HG03378 (cell line): ENCODE results near the gene LSM3.

Source experiments
- ATAC-seq: cut with Tn5 transposase; IDR thresholded peaks from one replicate; pipeline ENCODE4 v1.9.1; 2021; ENCODE audit warnings: mild to moderate bottlenecking, moderate library complexity; ENCODE audit not compliant: unreplicated experiment

The LSM3 gene

DNA sequence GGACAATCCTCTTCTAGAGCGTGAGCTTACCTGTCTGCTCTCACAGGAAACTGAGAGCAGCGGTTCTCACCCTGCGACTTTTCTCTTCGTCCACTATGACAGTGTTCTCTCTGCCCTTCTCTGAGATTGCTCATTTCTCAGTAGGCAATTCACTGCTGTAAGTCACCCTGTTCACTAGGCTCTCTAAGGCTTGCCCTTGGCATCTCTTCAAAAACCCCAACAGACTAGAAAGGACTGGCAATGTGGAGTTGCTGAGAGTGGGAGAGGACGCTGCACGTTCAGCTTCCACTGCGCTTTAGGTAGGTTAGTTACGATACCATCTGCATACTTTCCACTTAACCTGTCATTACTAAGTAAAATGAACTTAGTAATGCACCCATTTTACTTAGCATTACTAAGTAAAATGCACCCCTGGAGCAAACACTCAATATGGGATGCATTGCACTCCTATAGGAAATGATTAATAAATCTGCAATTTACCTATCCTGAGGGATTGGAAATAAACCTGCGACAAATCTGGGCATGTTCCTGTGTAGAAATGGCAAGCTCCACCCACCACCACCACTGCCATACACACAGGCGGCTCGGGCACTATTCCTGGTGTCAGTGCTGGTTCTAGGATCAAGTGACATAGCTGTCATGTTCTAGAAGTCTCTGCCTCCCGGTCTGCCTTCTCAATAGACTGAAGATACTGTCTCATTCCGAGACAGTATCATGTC lies 21.6 kb upstream of the LSM3 start:
- ATAC-seq, result no peak

DNA sequence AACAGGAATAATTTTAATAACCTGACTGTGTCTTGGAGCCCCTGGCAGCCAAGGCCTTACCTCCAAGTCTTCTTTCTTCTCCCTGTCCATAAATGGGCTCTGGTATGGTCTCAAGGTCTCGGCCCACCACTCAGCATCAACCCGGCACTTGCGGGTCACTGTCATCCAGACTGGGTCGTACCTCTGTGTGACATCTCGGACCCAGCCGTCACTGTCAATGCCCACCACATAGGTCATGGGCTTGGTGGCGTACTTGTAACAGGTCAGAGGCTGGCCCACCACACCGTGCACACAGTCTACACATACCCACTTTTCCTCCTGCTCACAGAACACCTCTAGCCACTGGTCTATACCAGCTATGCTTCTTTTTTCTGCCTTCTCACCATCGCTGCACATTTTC lies 20.7 kb upstream of the LSM3 start:
- no peak for ATAC-seq

DNA sequence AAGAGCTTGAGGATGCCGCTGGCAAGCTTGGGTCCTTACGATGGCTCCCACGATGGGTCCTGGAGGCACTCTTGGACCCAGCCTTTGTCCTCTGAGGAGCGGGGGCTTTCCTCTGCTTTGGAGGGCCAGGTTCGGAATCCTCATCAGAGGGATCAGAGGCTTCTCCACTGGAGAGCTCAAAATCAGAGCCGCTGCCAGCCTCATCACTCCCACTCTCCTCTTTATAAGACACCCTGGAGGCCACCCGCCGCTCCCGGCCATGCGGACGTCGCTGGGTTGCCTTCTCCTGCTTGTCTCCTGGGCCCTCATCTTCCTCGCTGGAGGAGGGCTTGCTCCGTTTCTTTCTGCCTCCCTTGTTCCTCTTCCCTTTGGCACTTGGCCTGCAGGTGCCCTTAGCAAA lies 20.2 kb upstream of the LSM3 start:
- ATAC-seq, result no peak

DNA sequence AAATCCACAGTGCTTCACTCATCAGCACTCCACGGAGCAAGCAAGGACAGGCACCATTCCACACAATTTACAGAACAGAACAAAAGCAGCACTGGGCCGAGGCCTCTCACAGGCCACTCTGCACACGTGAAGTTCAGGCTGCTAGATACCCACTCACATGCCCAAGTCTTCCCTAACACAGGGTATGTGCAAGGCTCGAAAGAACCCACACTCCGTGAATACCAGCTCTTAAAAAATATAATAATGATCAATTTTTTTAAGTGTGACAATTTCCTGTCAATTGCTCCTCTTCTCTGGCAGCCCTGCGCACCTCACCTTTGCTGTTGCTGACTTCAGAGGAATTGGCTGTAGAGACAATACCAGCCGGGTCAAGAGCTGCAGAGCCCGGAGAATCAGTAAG lies 19.2 kb upstream of the LSM3 start:
- ATAC-seq, result no peak

DNA sequence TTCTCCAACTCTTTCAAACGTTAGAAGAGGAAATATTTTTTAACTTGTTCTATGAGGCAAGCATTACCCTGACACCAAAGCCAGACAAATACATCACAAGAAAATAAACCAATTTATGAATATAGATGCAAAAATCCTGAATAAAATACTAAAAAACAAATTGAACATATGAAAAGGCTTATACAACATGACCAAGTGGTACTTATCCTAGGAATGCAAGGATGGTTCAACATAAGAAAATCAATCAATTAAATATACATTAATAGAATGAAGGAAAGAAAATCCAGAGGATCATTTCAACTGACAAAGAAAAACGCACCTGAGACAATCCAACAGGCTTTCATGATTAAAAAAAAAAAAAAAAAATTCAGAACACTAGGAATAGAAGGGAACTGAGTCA lies 17.3 kb upstream of the LSM3 start:
- ATAC-seq, result no peak

DNA sequence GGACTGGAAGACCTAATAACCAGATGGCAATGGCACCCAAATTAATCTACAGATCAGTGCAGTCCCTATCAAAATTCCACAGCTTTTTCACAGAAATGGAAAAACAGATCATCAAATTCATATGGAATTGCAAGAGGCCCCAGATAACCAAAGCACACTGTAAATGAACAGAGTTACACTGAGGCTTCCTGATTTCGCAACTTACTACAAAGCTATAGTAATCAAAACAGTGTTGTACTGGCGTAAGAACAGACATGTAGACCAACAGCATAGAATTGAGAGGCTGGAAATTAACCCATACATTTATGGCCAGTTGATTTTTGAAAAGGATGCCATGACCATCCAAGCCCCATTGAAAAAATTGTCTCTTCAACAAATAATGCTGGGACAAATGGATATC lies 16.4 kb upstream of the LSM3 start:
- no peak for ATAC-seq

DNA sequence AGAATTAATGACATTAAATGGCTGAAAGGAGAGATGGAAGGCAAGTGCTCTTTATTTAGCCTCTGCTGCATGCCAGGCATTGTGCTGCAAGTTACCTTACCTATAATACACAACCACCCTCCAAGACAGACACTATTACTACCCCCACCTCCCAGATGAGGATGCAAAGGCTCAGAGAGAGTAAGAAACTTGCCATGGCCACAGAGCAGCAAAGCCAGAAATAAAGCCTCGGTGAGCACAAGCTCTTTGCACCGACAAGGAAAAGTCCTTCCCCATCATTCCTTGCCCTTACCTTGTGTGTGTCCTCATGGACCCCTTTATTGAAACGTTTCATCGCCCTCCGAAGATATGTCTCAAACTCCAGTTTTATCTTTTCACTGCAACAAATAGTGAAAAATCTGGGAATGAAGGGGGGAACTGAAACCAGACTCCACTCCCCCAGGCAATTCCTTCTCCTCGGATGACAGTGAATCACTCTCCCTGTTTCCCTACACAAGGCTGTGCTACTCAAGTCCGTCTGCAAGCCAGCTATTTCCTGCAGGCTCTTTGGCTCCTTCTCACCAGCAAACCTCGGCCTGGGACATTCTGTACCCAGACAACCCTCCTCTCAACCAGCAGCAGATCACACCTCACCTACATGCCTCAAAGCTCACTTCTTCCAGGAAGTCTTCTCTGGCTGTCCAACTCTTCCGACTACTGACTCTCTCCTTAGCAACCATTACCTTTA lies 11.6 kb upstream of the LSM3 start:
- no peak for ATAC-seq

DNA sequence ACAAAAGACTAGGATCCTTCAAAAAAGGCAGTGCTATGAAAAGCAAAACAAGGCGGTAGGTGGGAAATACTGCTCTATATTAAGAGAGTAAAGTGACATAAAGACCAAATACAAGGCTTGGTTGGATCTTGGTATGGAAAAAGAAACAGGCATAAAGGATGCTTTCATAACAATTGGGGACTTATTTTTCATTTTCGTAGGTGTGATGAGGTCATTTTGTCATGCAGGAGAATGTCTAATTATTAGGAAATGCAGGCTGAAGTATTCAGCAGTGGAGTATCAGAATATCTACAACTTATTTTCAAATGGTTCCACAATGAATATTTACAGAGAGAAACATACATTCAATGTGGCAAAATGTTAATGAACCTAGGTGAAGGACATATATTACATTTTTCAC lies 9.2 kb upstream of the LSM3 start:
- ATAC-seq, result no peak

DNA sequence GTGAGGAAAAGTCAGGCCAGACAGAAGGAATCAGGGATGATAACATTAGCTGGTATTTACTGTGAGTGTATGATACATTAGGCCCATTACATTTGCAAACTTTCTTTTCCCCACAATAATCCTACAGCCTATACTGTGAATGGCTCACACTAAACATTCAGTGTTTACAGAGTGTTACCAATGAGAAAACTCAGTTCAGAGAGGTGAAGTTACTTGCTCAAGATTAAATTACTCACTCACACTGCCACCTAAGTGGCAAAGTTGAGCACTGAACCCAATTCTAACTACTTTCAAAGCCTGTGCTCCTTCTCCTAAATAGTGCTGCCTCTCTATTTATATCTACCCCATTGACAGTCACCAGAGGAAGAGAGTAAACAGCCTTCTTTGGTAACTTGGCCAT lies 8.7 kb upstream of the LSM3 start:
- no peak for ATAC-seq

DNA sequence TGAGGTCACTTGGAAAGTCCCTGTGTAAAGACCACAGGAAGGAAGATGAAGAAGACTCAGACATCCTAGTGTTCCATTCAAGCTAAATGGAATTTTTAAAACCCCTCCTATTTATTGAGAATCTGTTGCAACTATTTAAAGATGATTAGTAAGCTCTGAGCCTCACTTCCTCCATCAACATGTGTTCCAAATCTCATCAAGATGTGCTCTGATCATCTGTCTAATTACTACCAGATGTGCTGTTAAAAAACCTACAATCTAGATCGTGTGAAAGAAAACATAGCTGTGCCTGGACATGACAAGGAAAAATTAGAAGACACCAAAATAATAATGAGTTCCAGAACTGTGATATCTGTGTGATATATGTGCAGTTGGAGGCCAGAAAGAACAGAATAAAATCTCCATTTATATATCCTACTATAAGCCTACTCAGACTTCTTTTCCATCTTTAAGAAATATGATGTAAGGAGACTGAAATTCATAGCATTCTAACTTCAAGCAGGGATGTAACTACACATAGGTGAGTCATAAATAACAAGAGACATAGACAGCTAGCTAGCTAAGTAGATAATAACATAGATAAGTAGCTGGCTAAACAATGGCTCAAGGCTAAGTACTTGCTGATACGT lies 8.0 kb upstream of the LSM3 start:
- ATAC-seq, result no peak

DNA sequence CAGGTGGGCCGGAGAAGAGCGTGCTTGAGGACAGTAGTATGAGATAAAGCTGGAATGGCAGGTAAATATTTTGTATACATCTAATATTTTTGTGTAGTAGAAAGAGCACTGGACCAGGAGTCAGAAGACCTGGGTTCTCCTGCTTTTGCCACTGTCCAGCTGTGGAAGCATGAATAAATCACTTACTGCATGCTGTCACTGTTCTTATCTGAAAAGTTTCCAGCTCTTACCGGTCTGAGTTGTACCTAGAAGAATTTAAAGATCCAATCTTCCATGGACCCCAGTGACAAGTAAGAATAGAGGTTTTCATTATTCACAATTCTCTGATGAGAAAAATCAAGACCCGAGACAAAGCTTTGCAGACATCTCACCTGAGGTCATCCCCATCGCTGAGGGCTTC lies 6.1 kb upstream of the LSM3 start:
- no peak for ATAC-seq

DNA sequence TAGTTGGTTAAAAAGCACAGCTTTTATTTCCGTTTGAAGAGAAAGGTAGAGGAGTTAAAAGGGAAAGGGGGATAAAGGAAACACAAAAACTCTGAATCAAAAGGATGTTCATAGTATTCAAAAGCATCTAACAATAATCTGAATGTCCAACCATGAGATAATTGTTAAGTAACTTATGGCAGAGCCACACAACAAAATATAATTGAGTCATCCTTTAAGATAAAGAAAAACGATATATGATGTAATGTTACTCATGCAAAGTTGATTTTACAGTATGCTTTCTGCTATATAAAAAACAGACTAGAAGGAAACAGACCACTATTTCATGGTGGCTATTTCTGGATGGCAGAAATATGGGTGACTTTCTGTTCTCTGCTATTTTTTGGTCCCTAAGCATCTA lies 4.1 kb upstream of the LSM3 start:
- no peak for ATAC-seq

DNA sequence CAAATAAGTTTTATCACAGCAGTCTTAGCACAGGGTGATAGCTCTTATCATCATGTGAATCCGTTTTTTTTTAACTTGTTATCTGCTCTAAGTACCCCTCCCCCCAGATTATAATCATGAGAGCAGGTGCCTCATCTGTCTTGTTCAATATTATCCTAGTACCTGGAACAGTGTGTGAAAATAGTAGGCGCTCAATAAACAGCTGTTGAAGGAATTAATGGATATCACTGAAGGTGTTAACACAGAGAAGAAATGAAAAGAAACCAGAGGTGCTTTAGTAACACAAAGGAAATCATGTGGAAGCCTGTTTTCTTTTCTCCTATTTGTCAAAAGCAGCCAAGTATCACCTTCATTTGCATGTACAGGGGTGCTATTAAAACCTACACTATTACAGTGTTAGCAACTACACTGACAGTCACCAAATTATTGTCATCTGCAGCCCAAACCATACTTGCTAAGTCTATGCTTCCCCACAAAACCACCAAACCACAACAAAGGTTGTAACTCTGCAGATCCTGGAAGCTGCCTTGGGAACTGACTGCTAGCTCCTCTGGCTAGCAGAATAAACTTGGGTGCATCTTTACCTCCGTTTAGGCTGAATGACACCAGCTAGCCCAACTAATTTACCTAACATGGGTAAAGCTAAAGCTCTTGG lies 3.1 kb upstream of the LSM3 start:
- ATAC-seq, result no peak

DNA sequence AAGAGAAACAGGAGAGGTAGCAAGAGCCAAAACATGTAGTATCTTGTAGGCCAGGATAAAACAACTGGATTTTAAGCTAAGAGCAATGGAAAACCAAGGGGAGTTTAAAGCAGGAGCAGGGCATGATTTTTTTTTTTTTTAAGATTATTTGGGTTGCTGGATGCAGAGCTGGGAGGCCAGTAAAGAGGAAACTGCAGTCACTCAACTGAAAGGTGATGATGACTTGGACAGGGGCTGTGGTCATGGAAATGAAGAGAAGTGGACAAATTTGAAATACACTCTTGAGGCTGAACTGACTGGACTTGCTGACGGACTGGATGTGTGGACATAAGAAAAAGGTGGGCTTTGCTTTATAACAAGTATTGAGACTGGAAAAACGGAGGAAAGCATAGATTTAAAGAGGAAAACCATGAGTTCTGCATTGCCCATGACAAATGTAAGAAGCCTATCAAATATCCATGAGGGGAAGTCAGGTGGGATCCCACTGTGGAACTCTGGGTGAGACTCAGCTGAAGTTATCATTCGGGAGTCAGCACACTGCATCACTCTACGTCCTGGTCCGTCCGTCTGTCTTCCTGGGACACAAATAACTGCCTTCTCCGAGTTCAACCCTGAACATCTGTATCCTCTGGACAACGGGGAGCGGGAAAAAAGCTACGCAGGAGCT lies 904 bp upstream of the LSM3 start:
- peak; percentile 14 for ATAC-seq

DNA sequence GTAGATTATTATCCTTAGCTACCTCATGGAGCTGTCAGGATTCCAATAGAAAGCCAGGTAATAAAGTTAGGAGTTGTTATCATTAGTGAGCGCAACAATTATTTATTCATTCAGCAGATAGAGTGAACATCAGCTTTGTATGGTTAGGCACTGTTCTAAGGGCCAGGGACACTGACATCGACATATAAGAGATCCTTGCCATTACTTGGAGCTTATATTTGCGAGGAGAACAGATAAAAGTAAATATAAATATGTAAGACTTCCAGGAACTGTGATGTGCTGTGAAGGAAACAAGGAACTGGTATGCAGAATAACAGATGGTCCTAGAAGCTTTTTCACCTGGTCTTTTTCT lies 473 bp downstream of the LSM3 start:
- ATAC-seq, result no peak

DNA sequence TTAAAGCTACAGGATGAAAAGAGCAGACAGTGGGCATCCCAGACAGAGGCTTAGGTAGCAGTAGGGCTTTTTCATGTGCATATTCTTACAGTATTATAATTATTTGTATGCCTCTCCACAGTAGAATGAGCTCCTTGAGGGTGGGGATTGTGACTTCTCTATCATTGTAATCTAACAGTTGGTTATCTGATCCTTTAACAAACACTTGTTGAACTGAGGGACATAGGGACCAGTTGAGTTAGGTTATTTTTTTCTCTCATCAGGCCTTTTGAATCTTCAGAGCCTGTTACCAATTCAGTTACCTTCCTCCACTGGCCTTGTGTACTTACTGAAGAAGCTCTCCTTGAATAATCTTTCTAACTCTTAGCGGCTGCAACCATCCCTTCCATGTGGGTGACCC lies 1.2 kb downstream of the LSM3 start:
- no peak for ATAC-seq

DNA sequence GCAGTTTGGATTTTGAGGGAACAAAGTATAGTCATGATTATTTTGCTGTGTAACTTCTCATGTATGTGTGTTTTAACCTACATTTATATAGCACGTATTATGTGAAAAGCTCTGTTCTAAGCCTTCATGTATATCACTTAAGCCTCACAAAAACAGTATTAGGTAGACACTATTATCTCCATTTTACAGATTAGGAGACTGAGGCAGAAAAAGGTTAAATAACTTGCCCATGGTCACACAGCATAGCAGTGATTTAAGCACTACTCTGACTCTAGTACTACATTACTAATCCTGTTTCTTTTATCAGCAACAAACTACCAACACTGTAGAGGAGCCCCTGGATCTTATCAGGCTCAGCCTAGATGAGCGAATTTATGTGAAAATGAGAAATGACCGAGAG lies 2.6 kb downstream of the LSM3 start:
- no peak for ATAC-seq

DNA sequence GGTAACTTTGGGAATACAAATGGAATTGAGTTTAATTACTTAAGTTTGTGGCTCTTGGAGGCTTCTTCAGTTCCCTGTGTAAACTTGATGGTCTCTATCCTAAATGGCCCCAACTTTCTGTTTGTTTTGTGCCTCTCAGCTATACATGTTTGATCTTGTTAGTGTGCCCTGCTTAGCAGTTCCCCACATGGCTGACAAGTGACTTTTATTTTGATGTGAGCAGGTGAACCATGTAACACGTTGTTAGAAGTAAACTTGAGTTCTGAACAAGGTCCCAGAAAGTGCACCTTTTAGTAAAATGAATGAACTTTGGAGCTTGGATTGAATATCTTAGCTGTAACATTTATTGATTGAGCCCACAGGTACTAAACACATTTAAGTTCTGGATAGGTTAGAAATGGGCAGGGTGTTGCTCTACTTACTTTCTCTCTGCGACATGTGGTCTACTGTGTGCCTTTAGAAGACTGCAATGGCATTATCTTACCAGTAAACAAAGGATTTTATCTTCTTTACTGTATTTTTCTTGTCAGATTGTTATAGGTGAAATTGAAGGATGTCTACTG lies 4.5 kb downstream of the LSM3 start:
- no peak for ATAC-seq

DNA sequence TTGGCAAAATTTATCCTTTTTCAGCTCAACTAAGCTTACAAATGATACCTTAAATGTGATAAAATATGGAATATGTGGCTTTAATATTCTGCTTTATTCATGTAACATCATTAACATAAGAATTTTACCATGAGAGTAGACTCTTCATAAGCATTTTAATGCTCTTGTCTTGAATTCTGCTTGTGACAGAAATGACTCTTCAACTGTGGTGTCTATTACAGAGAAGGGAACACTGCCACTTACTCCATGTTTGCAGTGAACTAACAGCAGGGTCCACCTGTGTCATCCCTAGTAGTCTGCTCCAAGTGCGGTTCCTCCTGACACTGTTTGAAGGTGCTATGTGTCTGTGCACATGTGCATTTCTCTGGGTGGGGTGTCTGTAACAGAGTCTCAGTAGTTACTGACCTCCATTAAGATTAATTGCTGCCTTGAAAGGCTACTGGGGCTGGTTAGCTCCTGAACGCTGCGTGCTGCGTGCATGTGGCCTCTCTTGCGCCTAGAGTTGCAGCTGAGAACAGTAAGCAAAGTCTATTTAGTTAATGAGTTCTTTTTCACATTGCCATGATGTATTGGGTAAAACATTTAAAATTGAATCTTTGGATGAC lies 8.3 kb downstream of the LSM3 start:
- no peak for ATAC-seq

DNA sequence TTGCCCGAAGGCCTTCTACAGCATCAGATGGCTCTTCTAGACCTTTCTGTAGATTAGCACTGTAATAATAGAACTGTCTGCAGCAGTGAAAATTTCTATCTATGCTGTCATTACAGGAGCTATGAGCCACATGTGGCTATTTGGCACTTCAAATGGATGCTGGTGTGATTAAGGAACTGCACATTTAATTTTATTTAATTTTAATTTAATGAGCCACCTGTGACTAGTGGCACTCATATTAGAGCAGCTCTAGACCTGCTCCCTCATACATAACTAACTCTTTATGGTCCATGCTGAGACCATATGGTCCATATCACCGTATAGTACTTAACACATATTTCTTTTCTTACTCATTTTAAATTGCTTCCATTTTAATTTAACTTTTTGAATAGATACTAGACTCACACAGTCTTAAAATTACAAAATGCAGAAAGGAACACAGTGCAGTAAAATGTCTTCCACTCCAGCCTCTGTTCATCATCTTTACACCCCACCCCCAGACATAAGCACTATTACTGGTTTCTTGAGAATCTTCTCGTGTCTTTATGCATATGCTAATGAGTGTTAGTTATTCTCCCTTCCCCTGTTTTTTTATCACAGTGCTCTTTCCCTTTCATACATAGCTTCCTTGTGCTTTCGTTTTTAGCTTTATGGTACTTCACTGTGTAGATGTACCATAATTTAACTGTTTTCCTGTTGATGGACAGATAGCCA lies 9.6 kb downstream of the LSM3 start:
- no peak for ATAC-seq
